ENCODE data around the gene RFX1. TPM values are rescaled to one million over a fixed set of nuclear protein-coding genes. Genes with fewer than 3 reads are reported as not detected.

RFX1 gene
- total and polyA plus RNA-seq, 2 of the 13 experiments (the other 11 are each of a cell fraction or from before 2014, with no cell fraction given), result 1.1 to 1.3 TPM

GRCh38 chr19:13952154-13952930 is 53.8 kb downstream of the RFX1 start, which contains the start of gene DCAF15 (continued):
- 0 out of 2 replicates have a peak, but pooled peaks have one; percentile 36 for TF ChIP-seq ARID3A (IDR thresholded peaks at IDR 0.05; ENCODE audit: low read depth, low read length)
- peak; percentile 84 for TF ChIP-seq ATF1 (CRISPR knock-in tag; IDR thresholded peaks at IDR 0.05)
- peak; percentile 62; the same call in 1 of the 2 replicates for TF ChIP-seq TBX3 (IDR thresholded peaks at IDR 0.05; ENCODE audit: borderline replicate concordance)
- peak; percentile 63 for TF ChIP-seq DRAP1 (CRISPR knock-in tag; IDR thresholded peaks at IDR 0.05)
- TF ChIP-seq MXI1 (IDR thresholded peaks at IDR 0.05; ENCODE audit: borderline replicate concordance, low read depth, low read length), result peak; percentile 25; the same call in 1 of the 3 replicates
- peak; percentile 80 for TF ChIP-seq SIN3B (IDR thresholded peaks at IDR 0.05; ENCODE audit: low read length)
- peak; percentile 90 for TF ChIP-seq HNF1B (CRISPR knock-in tag; IDR thresholded peaks at IDR 0.05)
- TF ChIP-seq NR2C2 (CRISPR knock-in tag; IDR thresholded peaks at IDR 0.05; ENCODE audit: borderline replicate concordance), result peak; percentile 91
- TF ChIP-seq GATAD1 (CRISPR knock-in tag; IDR thresholded peaks at IDR 0.05), result peak; percentile 83
- TF ChIP-seq ZNF740 (CRISPR knock-in tag; IDR thresholded peaks at IDR 0.05), result peak; percentile 70; the same call in 1 of the 2 replicates
- peak; percentile 59 for TF ChIP-seq GABPA (IDR thresholded peaks at IDR 0.05; ENCODE audit: low read depth, low read length)
- TF ChIP-seq GABPA (CRISPR knock-in tag; IDR thresholded peaks at IDR 0.05; ENCODE audit: low read depth), result peak; percentile 88
- TF ChIP-seq ARID4A (CRISPR knock-in tag; IDR thresholded peaks at IDR 0.05; ENCODE audit: borderline replicate concordance), result peak; percentile 88; the same call in 1 of the 2 replicates
- TF ChIP-seq SALL2 (CRISPR knock-in tag; IDR thresholded peaks at IDR 0.05), result 0 out of 2 replicates have a peak, but pooled peaks have one; percentile 27
- 0 out of 2 replicates have a peak, but pooled peaks have one; percentile 30 for TF ChIP-seq MIXL1 (CRISPR knock-in tag; IDR thresholded peaks at IDR 0.05)
- 0 out of 2 replicates have a peak, but pooled peaks have one; percentile 20 for TF ChIP-seq NFKB2 (CRISPR knock-in tag; IDR thresholded peaks at IDR 0.05; ENCODE audit: borderline replicate concordance)
